Aorta (tissue), 5 donors: Measurements from ENCODE around the gene HSD17B2. TPM values are rescaled to one million over a fixed set of nuclear protein-coding genes. Genes with fewer than 3 reads are reported as not detected.

Experiments
- ATAC-seq: fragments of 200-7000 bp; cut with Tn5 transposase; one replicate; pipeline ENCODE4 v1.9.1; 2022; ENCODE audit warnings: moderate library complexity; ENCODE audit not compliant: low FRiP score
- DNase-seq, 2 donors: peaks; one replicate each; pipeline ENCODE4 v3.0.0-alpha.2; 2020
- H3K27ac ChIP-seq, 2 donors: one replicate each; pipeline ENCODE4 v1.5.1; 2013; ENCODE audit warnings: low read length in 2 of 2, mild to moderate bottlenecking in 2 of 2, moderate library complexity in 2 of 2, control low read depth in 1 of 2, inconsistent platforms in 1 of 2, low read depth in 1 of 2
- H3K27me3 ChIP-seq, 2 donors: one replicate each; pipeline ENCODE4 v1.6.1; 2013; ENCODE audit warnings: control low read depth in 1 of 2, low read length in 1 of 2, mild to moderate bottlenecking in 1 of 2, moderate library complexity in 1 of 2; ENCODE audit not compliant: insufficient read depth in 2 of 2, control insufficient read depth in 1 of 2
- H3K36me3 ChIP-seq, 2 donors: one replicate each; pipeline ENCODE4 v1.6.1; 2013; ENCODE audit warnings: control low read depth in 1 of 2, low read length in 1 of 2, mild to moderate bottlenecking in 1 of 2; ENCODE audit not compliant: insufficient read depth in 2 of 2, control insufficient read depth in 1 of 2
- H3K4me1 ChIP-seq, 2 donors: one replicate each; pipeline ENCODE4 v1.6.1; 2013; ENCODE audit warnings: low read length in 2 of 2, control low read depth in 1 of 2, mild to moderate bottlenecking in 1 of 2, moderate library complexity in 1 of 2; ENCODE audit not compliant: insufficient read depth in 2 of 2, control insufficient read depth in 1 of 2
- H3K4me3 ChIP-seq, 2 donors: one replicate each; pipeline ENCODE4 v1.5.1; 2013; ENCODE audit warnings: low read length in 2 of 2, control low read depth in 1 of 2, mild to moderate bottlenecking in 1 of 2
- H3K9me3 ChIP-seq: one replicate; pipeline ENCODE4 v1.6.1; 2013; ENCODE audit warnings: mild to moderate bottlenecking, low read length; ENCODE audit not compliant: control insufficient read depth
- WGBS, 2 donors: extraction: QIAGEN DNeasy Blood & Tissue Kit; methylation state at CpG; one replicate each; pipeline ENCODE4 v1.1.7; 2013; 5-methylcytosine and 5-hydroxymethylcytosine counted together
- intact Hi-C, 2 donors: fragments of 100-400 bp; cut with DNase I; formaldehyde crosslinking; loops; one replicate each; pipeline versions ENCODE4 v1.14.2 to v1.15.0; 2022
- polyA plus RNA-seq, 2 donors: library from polyadenylated mRNA; stranded (reverse); fragments of 200-250 nt; gene quantifications; one replicate each; pipeline ENCODE4 v1.2.3, GENCODE V29; 2013
- total RNA-seq, 2 donors: library from RNA; stranded (reverse); fragmentation: NEBNext Ultra II Directional; extraction: Animal tissue kit (Norgen Biotek cat#: 25700); gene quantifications; one replicate each; pipeline ENCODE4 v1.2.1, GENCODE V29; 2021
- donor health status: healthy with polysubstance abuse.
- donor health status: Bipolar disorder and iron deficiency.
- donor health status: DM: no; HTN: no; CAD: no.
- donor health status: DM: no; HTN: no; CAD: no.
- donor health status: DM: yes; HTN: yes; CAD: no.

HSD17B2 gene
- total and polyA plus RNA-seq, 4 donors, result 1.5 to 16.4 TPM; not detected in 2

DNA sequence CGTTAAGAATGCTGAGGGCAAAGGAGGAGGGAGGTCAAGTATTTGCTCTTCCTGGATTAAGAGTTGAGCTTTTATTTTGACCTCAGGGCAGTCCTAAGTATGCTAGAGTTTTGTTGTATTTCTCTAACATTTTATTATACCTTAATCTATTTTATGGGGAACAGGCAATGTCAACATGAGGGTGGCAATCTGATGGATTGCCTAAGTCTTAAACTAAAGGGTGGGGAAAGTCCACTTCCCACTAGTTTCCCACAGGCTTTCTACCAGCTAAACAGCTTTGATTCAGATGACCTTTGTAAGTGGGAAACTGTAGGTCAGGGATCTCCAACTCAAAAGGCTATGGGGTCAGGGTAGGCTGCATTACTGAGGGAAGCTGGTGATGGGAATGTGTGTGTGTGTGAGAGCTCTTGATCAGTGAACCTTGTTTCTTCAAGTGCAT is 24.9 kb downstream of the HSD17B2 start:
- no peak overlapping the region for H3K27ac ChIP-seq
- no peak for DNase-seq
- H3K27me3 ChIP-seq, result no peaks in the 10 kb centered on the region
- intact Hi-C loops, result loop anchor here in 1 of 2 donors (10.0 kb wide), 1 partner anchor 125 kb away; no protein-coding TSS in a partner anchor
- WGBS, 2 donors, result 48 to 54% methylated on average over 1 of the region's 1 CpG
- H3K4me3 ChIP-seq, result no peak overlapping the region
- H3K36me3 ChIP-seq, result no peaks in the 10 kb centered on the region
- H3K4me1 ChIP-seq, result no peaks in the 10 kb centered on the region
- ATAC-seq, result no peak
- H3K9me3 ChIP-seq, result no peaks in the 10 kb centered on the region

DNA sequence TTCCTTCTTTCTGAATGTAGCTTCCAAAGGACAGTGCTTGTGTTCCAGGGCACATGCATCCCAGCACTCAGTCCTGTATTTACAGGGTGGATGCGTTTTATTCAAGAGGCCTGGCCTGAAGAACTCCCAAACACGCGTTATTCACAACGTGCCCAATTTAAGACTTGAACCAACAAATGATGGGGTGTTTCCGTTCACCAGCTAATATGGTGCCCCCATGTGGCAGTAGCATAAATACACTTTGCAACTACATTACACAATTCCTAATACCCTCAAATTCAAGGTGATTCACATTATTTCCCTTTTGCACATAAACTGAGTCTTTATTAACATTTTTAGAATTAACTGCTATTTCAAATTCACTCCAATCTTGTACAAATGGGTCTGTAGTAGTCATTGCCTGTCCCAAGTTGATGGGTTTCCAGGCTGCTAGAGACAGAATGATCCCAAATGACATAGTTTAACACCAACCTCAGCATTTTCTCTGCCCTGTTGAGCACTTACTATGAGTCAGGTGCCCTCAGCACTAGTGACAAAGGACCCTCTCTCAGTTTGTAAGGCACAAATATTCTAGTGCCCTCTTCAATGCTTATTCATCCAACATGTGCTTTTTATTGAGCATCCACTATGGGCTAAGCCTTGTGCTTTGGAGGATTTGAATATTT is 26.9 kb downstream of the HSD17B2 start:
- Histone ChIP-seq H3K4me3 (no peak overlapping the region), H3K36me3 (no peaks in the 10 kb centered on the region), H3K27ac (no peak overlapping the region), H3K4me1 (no peaks in the 10 kb centered on the region), H3K9me3 (no peaks in the 10 kb centered on the region), H3K27me3 (no peaks in the 10 kb centered on the region)
- intact Hi-C loops, result loop anchor here in 1 of 2 donors (10.0 kb wide), 1 partner anchor 127 kb away; no protein-coding TSS in a partner anchor
- 41% methylated on average over 5 of the region's 5 CpGs for WGBS, 2 donors
- DNase-seq, result no peak
- ATAC-seq, result no peak

DNA sequence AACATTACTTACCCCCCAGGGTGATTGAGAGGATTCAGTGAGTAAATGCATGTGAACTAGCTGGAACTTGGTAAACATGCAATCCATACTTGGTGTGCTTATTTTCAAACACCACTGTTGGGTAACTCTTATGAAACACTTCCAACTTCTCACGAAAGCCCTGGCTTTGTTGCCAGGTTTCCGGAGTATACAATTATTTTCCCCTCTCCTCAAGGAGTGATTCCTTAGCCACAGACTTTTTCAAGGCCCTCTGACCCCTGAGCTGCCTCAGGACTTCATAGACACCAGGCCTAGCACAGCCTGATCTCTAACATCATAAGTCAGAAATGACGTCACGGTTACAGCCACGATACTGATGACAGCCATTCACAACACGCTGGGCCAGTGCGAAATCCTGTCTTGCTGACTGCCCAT is 27.6 kb downstream of the HSD17B2 start:
- ATAC-seq (no peak), DNase-seq (no peak)
- intact Hi-C loops, result loop anchor here in 1 of 2 donors (10.0 kb wide), 1 partner anchor 128 kb away; no protein-coding TSS in a partner anchor
- no peaks in the 10 kb centered on the region for H3K36me3 ChIP-seq
- no peak overlapping the region for H3K27ac ChIP-seq
- no peaks in the 10 kb centered on the region for H3K4me1 ChIP-seq
- H3K9me3 ChIP-seq, result no peaks in the 10 kb centered on the region
- WGBS, 2 donors, result 57 to 65% methylated on average over 7 of the region's 7 CpGs
- no peaks in the 10 kb centered on the region for H3K27me3 ChIP-seq
- H3K4me3 ChIP-seq, result no peak overlapping the region

DNA sequence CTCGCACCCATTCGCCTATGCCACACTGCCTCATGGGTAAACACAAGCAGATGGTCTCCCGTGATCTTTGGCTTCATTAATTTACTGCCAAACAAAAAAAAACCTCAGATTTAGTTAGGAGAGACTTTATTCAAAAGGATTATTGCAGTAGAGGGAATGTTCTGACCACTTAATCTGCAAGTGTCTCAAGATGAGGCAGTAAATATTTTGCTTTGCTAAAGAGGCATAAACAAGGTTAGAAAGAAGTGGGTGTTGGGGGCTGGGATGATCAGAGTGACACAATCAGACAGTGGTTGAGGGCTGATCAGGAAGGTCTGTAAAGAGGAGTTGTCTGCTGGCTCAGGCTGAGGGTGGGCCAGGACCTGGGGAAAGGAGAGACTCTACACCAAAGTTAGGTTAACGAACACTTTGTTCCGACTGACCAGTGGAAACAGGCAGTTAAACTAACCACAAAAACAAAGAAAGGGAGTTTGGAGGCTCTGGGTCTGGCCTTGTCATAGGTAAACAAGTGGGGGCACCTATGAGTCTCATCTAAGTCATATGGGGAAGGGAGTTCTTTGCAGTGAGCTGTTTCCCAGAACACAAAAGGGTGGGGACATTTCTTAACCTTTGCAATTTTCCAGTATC is 28.5 kb downstream of the HSD17B2 start:
- ATAC-seq (no peak), DNase-seq (no peak)
- H3K27ac ChIP-seq, result no peak overlapping the region
- intact Hi-C loops, result loop anchor here in 1 of 2 donors (10.0 kb wide), 1 partner anchor 129 kb away; no protein-coding TSS in a partner anchor
- H3K27me3 ChIP-seq, result no peaks in the 10 kb centered on the region
- no peaks in the 10 kb centered on the region for H3K4me1 ChIP-seq
- no peak overlapping the region for H3K4me3 ChIP-seq
- 55 to 58% methylated on average over 5 of the region's 5 CpGs for WGBS, 2 donors
- H3K36me3 ChIP-seq, result no peaks in the 10 kb centered on the region
- no peaks in the 10 kb centered on the region for H3K9me3 ChIP-seq

DNA sequence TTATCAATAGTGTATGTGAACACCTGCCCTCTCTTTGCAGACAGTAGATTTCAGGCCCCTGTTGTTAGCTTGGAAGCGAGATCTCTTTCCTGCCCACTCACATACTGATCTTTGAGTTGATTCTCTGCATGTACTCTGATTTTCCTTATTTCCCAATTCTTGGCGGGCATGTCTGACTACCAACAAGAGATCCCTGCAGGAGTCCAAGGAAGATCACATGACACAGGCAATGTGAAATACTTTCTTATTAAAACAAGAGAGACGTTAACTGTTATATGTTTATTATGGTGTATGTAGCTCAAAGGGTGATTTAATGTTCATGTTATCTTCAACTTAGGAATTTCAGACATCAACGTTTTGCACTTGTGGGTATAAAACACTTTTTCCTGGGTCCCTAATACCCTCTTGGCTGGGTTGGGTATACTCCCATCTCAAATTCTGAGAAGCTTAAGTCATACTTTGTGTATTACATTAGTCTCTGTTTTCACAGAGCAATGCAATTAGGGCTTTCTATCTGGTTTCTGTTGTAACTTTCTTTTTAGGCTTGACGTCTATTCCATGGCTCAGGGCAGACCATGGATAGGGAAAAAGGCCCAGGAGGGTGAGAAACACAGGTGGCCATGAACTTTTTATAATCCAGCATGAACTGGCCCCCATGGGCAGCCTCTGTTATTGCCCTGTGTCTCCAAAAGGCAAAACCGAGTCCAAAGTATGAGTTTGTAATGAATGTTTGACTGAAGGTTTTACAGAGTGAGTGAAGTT is 32.2 kb downstream of the HSD17B2 start:
- H3K36me3 ChIP-seq, result no peaks in the 10 kb centered on the region
- ATAC-seq (no peak), DNase-seq (no peak)
- no peak overlapping the region for H3K4me3 ChIP-seq
- no peaks in the 10 kb centered on the region for H3K4me1 ChIP-seq
- H3K9me3 ChIP-seq, result peaks cover 1% of the 10 kb centered on the region
- H3K27me3 ChIP-seq, result no peaks in the 10 kb centered on the region
- 24 to 34% methylated on average over 6 of the region's 6 CpGs for WGBS, 2 donors
- no peak overlapping the region for H3K27ac ChIP-seq
- intact Hi-C loops, result loop anchor here (5.0 to 10.0 kb wide), 2 partner anchors 132 to 155 kb away; no protein-coding TSS in a partner anchor

DNA sequence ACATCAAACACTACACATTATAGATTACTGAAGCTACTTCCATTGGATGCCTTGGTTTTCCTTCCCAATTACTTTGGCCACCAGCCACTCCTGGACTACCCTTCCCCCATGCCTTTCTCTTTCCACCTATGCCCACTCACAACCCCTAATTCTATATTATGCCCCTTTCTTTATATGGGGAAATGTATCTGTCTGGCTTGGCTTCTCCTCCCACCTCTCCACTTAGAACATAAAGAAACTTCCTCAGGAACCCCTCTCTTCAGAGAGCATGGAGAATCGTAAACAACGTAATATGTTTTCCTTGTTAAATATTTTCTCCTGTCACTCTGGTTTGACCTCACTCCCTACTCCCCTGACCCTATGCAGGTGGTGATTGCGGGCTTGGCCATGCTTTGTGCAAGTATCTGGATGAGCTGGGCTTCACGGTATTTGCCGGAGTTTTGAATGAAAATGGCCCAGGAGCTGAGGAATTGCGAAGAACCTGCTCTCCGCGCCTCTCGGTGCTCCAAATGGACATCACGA is 32.8 kb downstream of the HSD17B2 start:
- intact Hi-C loops, result loop anchor here (5.0 to 10.0 kb wide), 2 partner anchors 133 to 154 kb away; no protein-coding TSS in a partner anchor
- ATAC-seq (no peak), DNase-seq (no peak)
- H3K4me3 ChIP-seq, result no peak overlapping the region
- WGBS, 2 donors, result 91 to 93% methylated on average over 10 of the region's 10 CpGs
- no peaks in the 10 kb centered on the region for H3K36me3 ChIP-seq
- peaks cover 1% of the 10 kb centered on the region for H3K9me3 ChIP-seq
- no peaks in the 10 kb centered on the region for H3K4me1 ChIP-seq
- no peak overlapping the region for H3K27ac ChIP-seq
- H3K27me3 ChIP-seq, result no peaks in the 10 kb centered on the region

DNA sequence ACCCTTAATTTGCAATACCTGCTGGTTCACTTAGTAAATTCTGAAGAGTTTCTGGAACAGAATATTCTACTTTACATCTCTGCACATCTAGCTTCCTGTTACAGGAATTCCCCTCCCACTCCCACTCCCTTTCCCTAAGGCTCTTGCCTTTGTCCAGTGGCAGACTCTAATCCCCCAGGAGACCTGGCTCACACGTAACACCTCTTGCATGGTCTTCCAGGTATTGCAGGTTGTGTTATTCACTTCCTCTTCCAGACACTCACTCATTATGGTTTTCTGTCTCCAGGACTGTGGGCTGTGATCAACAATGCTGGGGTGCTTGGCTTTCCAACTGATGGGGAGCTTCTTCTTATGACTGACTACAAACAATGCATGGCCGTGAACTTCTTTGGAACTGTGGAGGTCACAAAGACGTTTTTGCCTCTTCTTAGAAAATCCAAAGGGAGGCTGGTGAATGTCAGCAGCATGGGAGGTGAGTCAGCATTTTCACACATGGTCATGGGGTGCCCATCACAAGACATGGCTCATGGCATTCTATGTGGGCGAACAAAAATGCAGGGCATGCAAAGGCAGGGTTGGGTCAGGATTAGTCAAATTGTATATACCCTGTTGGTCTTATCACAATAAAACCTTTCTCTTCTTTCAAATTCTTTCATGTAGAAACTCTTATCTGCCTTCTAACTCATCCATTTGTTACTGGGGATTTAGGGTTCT is 35.8 kb downstream of the HSD17B2 start:
- DNase-seq (no peak), ATAC-seq (no peak)
- Histone ChIP-seq H3K9me3 (peaks cover 1% of the 10 kb centered on the region), H3K27ac (no peak overlapping the region), H3K4me1 (no peaks in the 10 kb centered on the region), H3K36me3 (no peaks in the 10 kb centered on the region), H3K4me3 (no peak overlapping the region), H3K27me3 (no peaks in the 10 kb centered on the region)
- WGBS, 2 donors, result 68 to 77% methylated on average over 4 of the region's 4 CpGs
- intact Hi-C loops, result no loop called here

DNA sequence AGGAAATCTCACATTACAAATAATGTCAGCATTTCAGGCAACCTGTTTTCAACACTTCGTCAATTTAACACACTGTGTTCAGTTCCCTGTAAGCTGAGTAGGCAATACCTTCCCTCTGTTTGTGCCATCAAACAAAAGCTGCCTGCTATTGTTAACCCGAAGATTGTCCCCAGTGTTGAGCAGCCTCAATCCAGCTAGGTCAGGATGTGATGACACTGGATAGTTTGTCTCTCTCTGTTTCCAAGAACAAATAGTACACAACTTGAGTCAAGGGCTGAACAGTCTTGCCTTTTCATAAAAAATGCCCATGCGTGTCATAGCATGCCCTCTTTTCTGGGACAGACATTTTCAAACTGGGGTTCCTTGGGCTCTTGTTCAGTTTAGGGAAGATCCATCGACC is 36.4 kb downstream of the HSD17B2 start:
- Histone ChIP-seq H3K27me3 (no peaks in the 10 kb centered on the region), H3K4me3 (no peak overlapping the region), H3K36me3 (no peaks in the 10 kb centered on the region), H3K9me3 (peaks cover 2% of the 10 kb centered on the region), H3K4me1 (no peaks in the 10 kb centered on the region), H3K27ac (no peak overlapping the region)
- ATAC-seq, result no peak
- intact Hi-C loops, result no loop called here
- WGBS, 2 donors, result 80 to 88% methylated on average over 4 of the region's 4 CpGs
- DNase-seq, result no peak
